ENCODE measurements around the gene MUC2.

MUC2 gene

GRCh38 chr11:1050581-1051355 is 23.9 kb upstream of the MUC2 start:
- TF ChIP-seq CTCF (IDR thresholded peaks at IDR 0.05; ENCODE audit: low read depth, low read length), result peak; percentile 94
- peak; percentile 57 to 67 for DNase-seq (ENCODE audit: low read depth in 2 of 2)
- no peak overlapping the region for H3K4me3 ChIP-seq (replicated peaks in 1 of 2; ENCODE audit: low read depth in 2 of 2, low read length in 2 of 2)

- DNase-seq (ENCODE audit: low read depth in 2 of 2), result no peak
- TF ChIP-seq CTCF (IDR thresholded peaks at IDR 0.05; ENCODE audit: low read depth, low read length), result no peak
- no peak overlapping the region for H3K4me3 ChIP-seq (replicated peaks in 1 of 2; ENCODE audit: low read depth in 2 of 2, low read length in 2 of 2)
Measured at GRCh38 chr11:1051356-1052132, 23.1 kb upstream of the MUC2 start.

- H3K4me3 ChIP-seq (replicated peaks in 1 of 2; ENCODE audit: low read depth in 2 of 2, low read length in 2 of 2), result no peak overlapping the region
- no peak for DNase-seq (ENCODE audit: low read depth in 2 of 2)
- no peak for TF ChIP-seq CTCF (IDR thresholded peaks at IDR 0.05; ENCODE audit: low read depth, low read length)
Measured at GRCh38 chr11:1052133-1053011, 22.3 kb upstream of the MUC2 start.

GRCh38 chr11:1053121-1053901 is 21.4 kb upstream of the MUC2 start:
- H3K4me3 ChIP-seq (replicated peaks in 1 of 2; ENCODE audit: low read depth in 2 of 2, low read length in 2 of 2), result no peak overlapping the region
- no peak for TF ChIP-seq CTCF (IDR thresholded peaks at IDR 0.05; ENCODE audit: low read depth, low read length)
- peak in 1 of 2 donors; percentile 35 for DNase-seq (ENCODE audit: low read depth in 2 of 2)

- TF ChIP-seq CTCF (IDR thresholded peaks at IDR 0.05; ENCODE audit: low read depth, low read length), result no peak
- H3K4me3 ChIP-seq (replicated peaks in 1 of 2; ENCODE audit: low read depth in 2 of 2, low read length in 2 of 2), result no peak overlapping the region
- DNase-seq (ENCODE audit: low read depth in 2 of 2), result peak in 1 of 2 donors; percentile 40
Measured at GRCh38 chr11:1054143-1055108, 20.2 kb upstream of the MUC2 start.

Measured in cardiac fibroblast (primary cell).